Activated naive CD8-positive, alpha-beta T cell treated with anti-CD3 and anti-CD28 coated beads, Interleukin-2, amount 50 U/mL, for 16 hours (primary cell): ENCODE results near the gene ISOC2.

ENCODE experiments used
- DNase-seq: peaks from one replicate; pipeline ENCODE4 v3.0.0-alpha.2; 2020; ENCODE audit warnings: low read depth, low spot score

ISOC2 gene

GRCh38 chr19:55406826-55407549 lies 54.5 kb downstream of the ISOC2 start:
- no peak for DNase-seq

DNA sequence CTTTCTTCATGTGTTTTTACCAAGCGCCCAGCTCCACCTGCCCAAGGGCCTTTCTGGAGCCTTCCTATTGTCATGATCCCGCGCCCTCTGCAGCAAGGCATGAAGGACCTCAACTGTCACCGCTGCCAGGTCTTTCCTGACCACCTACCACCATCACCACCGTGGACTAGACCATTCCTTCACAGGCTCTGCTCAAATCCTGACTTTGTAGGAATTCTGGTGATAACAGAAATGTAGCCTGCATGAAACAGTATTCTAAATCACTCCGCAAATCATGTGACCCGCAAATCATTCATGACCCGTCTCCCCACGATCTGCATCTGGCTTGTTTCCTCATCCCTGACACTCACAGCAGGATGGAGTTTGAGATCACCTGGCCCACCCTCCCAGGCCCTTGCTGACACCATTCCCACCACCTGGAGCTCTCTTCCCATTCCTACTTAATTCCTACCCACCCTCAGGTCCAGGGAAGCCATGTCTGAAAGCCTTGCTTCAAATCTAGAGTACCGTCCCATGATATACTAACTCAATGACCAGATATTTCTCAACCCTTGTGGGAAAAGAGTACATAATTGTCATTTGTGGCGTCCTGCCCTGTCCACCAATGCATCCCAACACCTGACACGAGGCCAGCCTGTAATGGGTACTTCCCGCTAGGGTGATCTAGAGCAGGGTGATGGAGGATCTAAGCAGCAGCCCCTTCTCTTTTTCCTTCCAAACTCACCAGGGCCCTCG lies 55.2 kb downstream of the ISOC2 start:
- no peak for DNase-seq

GRCh38 chr19:55405638-55406037 lies 55.8 kb downstream of the ISOC2 start:
- no peak for DNase-seq
